ENCODE results near the gene OBSCN.
"Not testable (repeated sequence)": the region's sequence is repeated elsewhere in the genome, so short reads cannot be mapped to it uniquely, and the experiment has no call there.

Gene OBSCN

DNA sequence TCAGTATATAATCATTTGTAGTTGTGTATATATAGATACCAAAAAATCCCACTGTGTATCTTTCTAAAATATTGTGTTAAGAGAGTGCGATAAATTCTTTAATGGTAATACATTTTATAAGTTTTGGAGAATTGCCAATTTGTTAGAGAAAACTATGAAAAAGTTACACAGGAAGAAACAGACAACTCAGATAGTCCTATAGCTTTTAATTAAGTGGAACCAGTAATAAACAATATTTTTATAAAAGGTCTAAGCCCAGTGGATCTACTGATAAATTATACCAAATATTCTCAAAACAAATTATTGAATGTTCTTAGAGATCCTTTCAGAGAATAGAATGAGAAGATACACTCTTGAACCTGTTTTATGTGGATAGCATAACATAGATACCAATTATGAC, 50.6 kb downstream of the OBSCN start:
- DNase-seq (ENCODE audit: insufficient read length, low spot score), result no peak
- no peak for TF ChIP-seq POLR2AphosphoS5 (IDR thresholded peaks at IDR 0.05; ENCODE audit: low read depth, low read length)
- FAIRE-seq, result no peak

GRCh38 chr1:228259368-228259894, 51.6 kb downstream of the OBSCN start:
- no peak for DNase-seq (ENCODE audit: insufficient read length, low spot score)
- no peak for TF ChIP-seq SPI1 (IDR thresholded peaks at IDR 0.05; ENCODE audit: low read depth, low read length)
- TF ChIP-seq POLR2A (IDR thresholded peaks at IDR 0.05; ENCODE audit: low read depth, low read length), result no peak
- no peak for TF ChIP-seq POLR2AphosphoS5 (IDR thresholded peaks at IDR 0.05; ENCODE audit: low read depth, low read length)
- TF ChIP-seq TAF1 (IDR thresholded peaks at IDR 0.05; ENCODE audit: low read depth, low read length), result no peak
- no peak for TF ChIP-seq PAX5 (IDR thresholded peaks at IDR 0.05; ENCODE audit: insufficient read depth, low read length, severe bottlenecking)
- TF ChIP-seq POU2F2 (IDR thresholded peaks at IDR 0.05; ENCODE audit: low read depth, low read length), result no peak
- no peak for FAIRE-seq

GRCh38 chr1:228259951-228260350, 52.1 kb downstream of the OBSCN start:
- DNase-seq (ENCODE audit: insufficient read length, low spot score), result no peak
- TF ChIP-seq POU2F2 (IDR thresholded peaks at IDR 0.05; ENCODE audit: low read depth, low read length) (no peak), TAF1 (IDR thresholded peaks at IDR 0.05; ENCODE audit: low read depth, low read length) (no peak), POLR2AphosphoS5 (IDR thresholded peaks at IDR 0.05; ENCODE audit: low read depth, low read length) (no peak), SPI1 (IDR thresholded peaks at IDR 0.05; ENCODE audit: low read depth, low read length) (no peak), POLR2A (IDR thresholded peaks at IDR 0.05; ENCODE audit: low read depth, low read length) (no peak), PAX5 (IDR thresholded peaks at IDR 0.05; ENCODE audit: insufficient read depth, low read length, severe bottlenecking) (no peak)
- FAIRE-seq, result no peak

DNA sequence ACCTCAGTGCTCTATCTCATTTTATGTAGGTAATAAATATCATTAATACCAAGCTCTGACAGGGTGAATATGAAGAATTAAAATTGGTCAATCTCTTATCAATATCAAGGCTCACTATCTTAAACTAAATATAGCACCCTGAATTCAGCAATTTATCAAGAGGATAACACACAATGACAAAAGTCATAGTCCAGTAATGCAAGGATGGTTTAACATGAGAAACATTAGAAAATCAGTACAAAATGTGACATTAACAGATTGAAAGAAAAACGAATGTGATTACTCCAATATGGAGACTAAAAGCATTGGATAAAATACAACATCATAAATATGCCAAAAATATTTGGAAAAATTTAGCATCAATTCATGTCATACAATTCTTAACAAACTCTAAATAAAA, 53.9 kb downstream of the OBSCN start:
- no peak for DNase-seq (ENCODE audit: insufficient read length, low spot score)
- no peak for FAIRE-seq
- TF ChIP-seq POU2F2 (IDR thresholded peaks at IDR 0.05; ENCODE audit: low read depth, low read length), result no peak
- no peak for TF ChIP-seq POLR2A (IDR thresholded peaks at IDR 0.05; ENCODE audit: low read depth, low read length)
- TF ChIP-seq SPI1 (IDR thresholded peaks at IDR 0.05; ENCODE audit: low read depth, low read length), result no peak
- no peak for TF ChIP-seq PAX5 (IDR thresholded peaks at IDR 0.05; ENCODE audit: insufficient read depth, low read length, severe bottlenecking)
- no peak for TF ChIP-seq TAF1 (IDR thresholded peaks at IDR 0.05; ENCODE audit: low read depth, low read length)
- TF ChIP-seq POLR2AphosphoS5 (IDR thresholded peaks at IDR 0.05; ENCODE audit: low read depth, low read length), result no peak

DNA sequence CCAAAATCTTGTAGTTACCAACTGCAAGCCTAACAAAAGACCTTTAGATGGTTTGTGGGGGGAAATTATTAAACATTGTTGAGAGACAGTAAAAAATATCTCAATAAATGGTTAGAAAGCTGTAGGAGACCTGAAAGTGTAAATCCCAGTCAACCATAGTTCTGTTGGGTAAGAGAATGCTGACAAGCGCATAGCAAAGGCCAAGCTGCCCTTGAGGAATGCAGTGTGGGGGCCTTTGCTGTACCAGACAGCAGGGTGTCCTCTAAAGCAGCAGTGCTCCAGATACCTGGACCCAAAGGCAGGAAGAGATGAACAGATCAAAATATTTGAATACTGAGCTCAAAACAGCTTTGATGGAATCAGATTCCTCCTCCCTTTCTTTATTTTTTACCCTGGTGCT, 54.6 kb downstream of the OBSCN start:
- no peak for DNase-seq (ENCODE audit: insufficient read length, low spot score)
- no peak for FAIRE-seq
- no peak for TF ChIP-seq POU2F2 (IDR thresholded peaks at IDR 0.05; ENCODE audit: low read depth, low read length)

- no peak for DNase-seq (ENCODE audit: insufficient read length, low spot score)
- no peak for TF ChIP-seq TAF1 (IDR thresholded peaks at IDR 0.05; ENCODE audit: low read depth, low read length)
- no peak for TF ChIP-seq PAX5 (IDR thresholded peaks at IDR 0.05; ENCODE audit: insufficient read depth, low read length, severe bottlenecking)
- no peak for TF ChIP-seq POU2F2 (IDR thresholded peaks at IDR 0.05; ENCODE audit: low read depth, low read length)
- no peak for TF ChIP-seq POLR2AphosphoS5 (IDR thresholded peaks at IDR 0.05; ENCODE audit: low read depth, low read length)
- no peak for TF ChIP-seq SPI1 (IDR thresholded peaks at IDR 0.05; ENCODE audit: low read depth, low read length)
- no peak for TF ChIP-seq POLR2A (IDR thresholded peaks at IDR 0.05; ENCODE audit: low read depth, low read length)
- no peak for FAIRE-seq
Measured at GRCh38 chr1:228263636-228264035, 55.8 kb downstream of the OBSCN start.

- DNase-seq (ENCODE audit: insufficient read length, low spot score) (no peak), FAIRE-seq (no peak)
- TF ChIP-seq PAX5 (IDR thresholded peaks at IDR 0.05; ENCODE audit: insufficient read depth, low read length, severe bottlenecking) (no peak), POLR2AphosphoS5 (IDR thresholded peaks at IDR 0.05; ENCODE audit: low read depth, low read length) (no peak), TAF1 (IDR thresholded peaks at IDR 0.05; ENCODE audit: low read depth, low read length) (no peak), SPI1 (IDR thresholded peaks at IDR 0.05; ENCODE audit: low read depth, low read length) (no peak), POU2F2 (IDR thresholded peaks at IDR 0.05; ENCODE audit: low read depth, low read length) (no peak), POLR2A (IDR thresholded peaks at IDR 0.05; ENCODE audit: low read depth, low read length) (no peak)
Measured at GRCh38 chr1:228264090-228264829, 56.4 kb downstream of the OBSCN start.

DNA sequence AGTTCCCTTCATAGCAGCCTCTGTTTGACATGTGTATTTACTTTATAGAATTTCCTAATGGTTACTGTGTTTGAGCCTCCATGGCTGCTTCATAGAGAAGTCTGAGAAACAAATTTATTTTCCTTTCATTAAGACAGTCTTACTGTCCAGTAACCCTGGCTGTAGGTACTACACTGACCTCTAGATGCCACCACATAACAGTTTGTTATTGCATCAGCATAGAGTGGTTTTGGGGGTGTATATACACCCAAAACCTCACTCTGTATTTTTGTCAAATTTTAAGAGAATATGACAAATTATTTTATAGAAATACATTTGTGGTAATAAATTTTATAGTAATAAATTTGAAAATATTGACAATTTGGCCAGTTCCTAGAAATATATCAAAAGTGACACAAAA, 57.3 kb downstream of the OBSCN start:
- no peak for DNase-seq (ENCODE audit: insufficient read length, low spot score)
- FAIRE-seq, result no peak
- TF ChIP-seq TAF1 (IDR thresholded peaks at IDR 0.05; ENCODE audit: low read depth, low read length), result no peak
- no peak for TF ChIP-seq PAX5 (IDR thresholded peaks at IDR 0.05; ENCODE audit: insufficient read depth, low read length, severe bottlenecking)
- TF ChIP-seq POLR2AphosphoS5 (IDR thresholded peaks at IDR 0.05; ENCODE audit: low read depth, low read length), result no peak
- no peak for TF ChIP-seq POLR2A (IDR thresholded peaks at IDR 0.05; ENCODE audit: low read depth, low read length)
- TF ChIP-seq SPI1 (IDR thresholded peaks at IDR 0.05; ENCODE audit: low read depth, low read length), result no peak
- no peak for TF ChIP-seq POU2F2 (IDR thresholded peaks at IDR 0.05; ENCODE audit: low read depth, low read length)

GRCh38 chr1:228267962-228268880, 60.4 kb downstream of the OBSCN start:
- DNase-seq (ENCODE audit: insufficient read length, low spot score), result no peak
- FAIRE-seq, result no peak

GRCh38 chr1:228268881-228269265, 61.0 kb downstream of the OBSCN start:
- DNase-seq (ENCODE audit: insufficient read length, low spot score) (no peak), FAIRE-seq (no peak)
- TF ChIP-seq PAX5 (IDR thresholded peaks at IDR 0.05; ENCODE audit: insufficient read depth, low read length, severe bottlenecking), result no peak
- TF ChIP-seq POU2F2 (IDR thresholded peaks at IDR 0.05; ENCODE audit: low read depth, low read length), result no peak
- no peak for TF ChIP-seq POLR2AphosphoS5 (IDR thresholded peaks at IDR 0.05; ENCODE audit: low read depth, low read length)
- TF ChIP-seq TAF1 (IDR thresholded peaks at IDR 0.05; ENCODE audit: low read depth, low read length), result no peak
- TF ChIP-seq SPI1 (IDR thresholded peaks at IDR 0.05; ENCODE audit: low read depth, low read length), result no peak
- TF ChIP-seq POLR2A (IDR thresholded peaks at IDR 0.05; ENCODE audit: low read depth, low read length), result no peak

More at GRCh38 chr1:228267962-228268880, 60.4 kb downstream of the OBSCN start:
- TF ChIP-seq SPI1 (IDR thresholded peaks at IDR 0.05; ENCODE audit: low read depth, low read length), result no peak

DNA sequence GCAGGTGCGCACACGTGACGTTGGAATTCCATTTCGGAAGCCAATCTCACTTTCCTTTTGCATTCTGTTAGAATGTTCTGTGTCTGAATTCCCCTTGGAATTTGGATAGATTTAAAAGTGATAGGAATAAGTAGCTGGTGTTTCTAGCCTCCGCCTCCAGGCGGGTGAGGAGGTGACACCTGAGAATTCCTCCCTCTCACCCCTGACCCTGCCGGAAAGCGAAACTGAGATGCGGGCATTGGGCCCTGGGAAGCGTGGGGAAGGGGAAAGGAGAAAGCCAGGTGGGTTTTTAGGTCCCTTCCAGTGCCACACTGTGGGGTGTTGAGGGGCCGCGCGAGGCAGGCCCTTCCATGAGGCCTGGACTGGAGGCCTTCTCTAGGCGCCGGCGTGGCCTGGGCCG, 61.6 kb downstream of the OBSCN start:
- not testable (repeated sequence) for FAIRE-seq; DNase-seq (ENCODE audit: insufficient read length, low spot score)

Data from GM12891 (cell line).